Measurements from ENCODE around the gene KCNQ4. TPM values are rescaled to one million over a fixed set of nuclear protein-coding genes. Genes with fewer than 3 reads are reported as not detected.

KCNQ4 gene
- polyA plus RNA-seq, 3 donors, result 0.13 TPM; not detected in 2

- H3K27ac Mint-ChIP-seq, result no peak overlapping the region
- Histone ChIP-seq H3K36me3 (replicated peaks in 1 of 2; ENCODE audit: control insufficient read depth in 1 of 2, insufficient read depth in 2 of 2, low read length in 2 of 2) (no peaks in the 10 kb centered on the region), H3K27ac (ENCODE audit: low read depth in 1 of 2, low read length in 2 of 2) (no peak overlapping the region), H2AFZ (ENCODE audit: insufficient read depth, low read depth, low read length, poor library complexity, severe bottlenecking) (peak overlapping the region; percentile 89), H3K4me1 (ENCODE audit: control insufficient read depth in 1 of 2, insufficient read depth in 2 of 2, low read length in 2 of 2) (peaks cover 18 to 26% of the 10 kb centered on the region in 2 donors), H4K20me1 (ENCODE audit: insufficient read depth, low read length) (no peaks in the 10 kb centered on the region), H3K4me3 (replicated peaks in 1 of 3; ENCODE audit: low read depth in 2 of 3, low read length in 3 of 3) (peak overlapping the region; percentile 31 to 80 (median 40)), H3K79me2 (ENCODE audit: insufficient read depth, low read length) (no peaks in the 10 kb centered on the region), H3K4me2 (replicated peaks; ENCODE audit: extremely low read depth, low read length, poor library complexity, severe bottlenecking) (peak overlapping the region; percentile 94), H3K9ac (ENCODE audit: insufficient read depth, low read length, poor library complexity, severe bottlenecking) (peak overlapping the region; percentile 55), H3K27me3 (ENCODE audit: control insufficient read depth in 2 of 2, insufficient read depth in 2 of 2, low read length in 2 of 2) (no peaks in the 10 kb centered on the region), H3K9me3 (replicated peaks in 1 of 2; ENCODE audit: control insufficient read depth in 1 of 2, insufficient read depth in 1 of 2, low read length in 2 of 2) (no peaks in the 10 kb centered on the region)
- DNase-seq, result no peak
- H3K9me3 Mint-ChIP-seq, result no peaks in the 10 kb centered on the region
- TF ChIP-seq, protein P1, sequence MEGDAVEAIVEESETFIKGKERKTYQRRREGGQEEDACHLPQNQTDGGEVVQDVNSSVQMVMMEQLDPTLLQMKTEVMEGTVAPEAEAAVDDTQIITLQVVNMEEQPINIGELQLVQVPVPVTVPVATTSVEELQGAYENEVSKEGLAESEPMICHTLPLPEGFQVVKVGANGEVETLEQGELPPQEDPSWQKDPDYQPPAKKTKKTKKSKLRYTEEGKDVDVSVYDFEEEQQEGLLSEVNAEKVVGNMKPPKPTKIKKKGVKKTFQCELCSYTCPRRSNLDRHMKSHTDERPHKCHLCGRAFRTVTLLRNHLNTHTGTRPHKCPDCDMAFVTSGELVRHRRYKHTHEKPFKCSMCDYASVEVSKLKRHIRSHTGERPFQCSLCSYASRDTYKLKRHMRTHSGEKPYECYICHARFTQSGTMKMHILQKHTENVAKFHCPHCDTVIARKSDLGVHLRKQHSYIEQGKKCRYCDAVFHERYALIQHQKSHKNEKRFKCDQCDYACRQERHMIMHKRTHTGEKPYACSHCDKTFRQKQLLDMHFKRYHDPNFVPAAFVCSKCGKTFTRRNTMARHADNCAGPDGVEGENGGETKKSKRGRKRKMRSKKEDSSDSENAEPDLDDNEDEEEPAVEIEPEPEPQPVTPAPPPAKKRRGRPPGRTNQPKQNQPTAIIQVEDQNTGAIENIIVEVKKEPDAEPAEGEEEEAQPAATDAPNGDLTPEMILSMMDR (IDR thresholded peaks at IDR 0.05), result no peak
- peaks cover 7 to 13% (median 11%) of the 10 kb centered on the region in 3 donors for H3K27me3 Mint-ChIP-seq (ENCODE audit: low read depth in 3 of 3)
- intact Hi-C loops (cut with micrococcal nuclease), result no loop called here
- peaks cover 30% of the 10 kb centered on the region for H3K4me1 Mint-ChIP-seq
- WGBS (ENCODE audit: insufficient coverage), result 88% methylated on average over 1 of the region's 3 CpGs
- H3K36me3 Mint-ChIP-seq, result no peaks in the 10 kb centered on the region
- peak overlapping the region; percentile 68 to 82 for H3K4me3 Mint-ChIP-seq
These were observed 18.1 kb downstream of the KCNQ4 start for GRCh38 chr1:40801742-40802077.

DNA sequence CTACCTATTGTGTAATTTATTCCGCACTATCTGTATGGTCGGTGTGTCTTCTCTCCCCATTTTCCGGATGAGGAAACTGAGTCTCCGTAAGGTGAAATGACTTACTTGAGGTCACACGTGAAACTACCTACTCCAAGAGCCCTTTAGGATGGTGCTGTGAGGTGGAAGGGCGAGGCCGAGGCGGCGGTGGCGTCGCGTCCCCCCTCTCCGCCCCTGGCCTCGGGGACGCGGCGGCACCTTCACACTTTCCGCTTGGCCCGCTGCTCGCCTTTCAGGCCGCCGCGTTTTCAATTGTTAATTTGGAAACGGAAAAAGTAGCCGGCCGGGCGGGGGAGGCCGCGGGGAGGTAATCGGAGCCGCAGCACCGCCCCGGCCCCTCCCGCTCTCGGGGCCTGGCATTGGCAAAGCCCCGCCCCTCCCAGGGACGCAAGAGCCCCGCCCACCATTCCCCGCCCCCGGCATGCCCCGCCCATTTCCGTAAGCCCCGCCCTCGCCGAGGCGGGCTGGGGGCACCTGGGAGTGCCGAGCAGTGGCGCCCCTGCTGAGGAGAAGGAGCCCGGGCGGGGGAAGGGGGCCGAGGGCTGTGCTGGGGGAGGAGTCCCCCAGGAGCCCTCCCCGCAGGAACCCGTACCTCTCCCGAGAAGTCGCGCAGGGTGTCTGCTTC is 18.6 kb downstream of the KCNQ4 start:
- intact Hi-C loops (cut with micrococcal nuclease), result no loop called here
- 2% methylated on average over 25 of the region's 56 CpGs for WGBS (ENCODE audit: insufficient coverage)
- Mint-ChIP-seq H3K9me3 (no peaks in the 10 kb centered on the region), H3K36me3 (no peaks in the 10 kb centered on the region), H3K4me3 (peak overlapping the region; percentile 68 to 82), H3K27ac (peak overlapping the region in 1 of 7 donors; percentile 83), H3K4me1 (peaks cover 26% of the 10 kb centered on the region), H3K27me3 (ENCODE audit: low read depth in 3 of 3) (peaks cover 7 to 13% (median 13%) of the 10 kb centered on the region in 3 donors)
- peak; percentile 53 to 68 (median 63) for DNase-seq
- no peaks in the 10 kb centered on the region for H3K9me3 ChIP-seq (replicated peaks in 1 of 2; ENCODE audit: control insufficient read depth in 1 of 2, insufficient read depth in 1 of 2, low read length in 2 of 2)
- H3K27ac ChIP-seq (ENCODE audit: low read depth in 1 of 2, low read length in 2 of 2), result no peak overlapping the region
- H3K4me2 ChIP-seq (replicated peaks; ENCODE audit: extremely low read depth, low read length, poor library complexity, severe bottlenecking), result peak overlapping the region; percentile 94
- no peaks in the 10 kb centered on the region for H3K27me3 ChIP-seq (ENCODE audit: control insufficient read depth in 2 of 2, insufficient read depth in 2 of 2, low read length in 2 of 2)
- H2AFZ ChIP-seq (ENCODE audit: insufficient read depth, low read depth, low read length, poor library complexity, severe bottlenecking), result peak overlapping the region; percentile 89
- H4K20me1 ChIP-seq (ENCODE audit: insufficient read depth, low read length), result no peaks in the 10 kb centered on the region
- no peaks in the 10 kb centered on the region for H3K79me2 ChIP-seq (ENCODE audit: insufficient read depth, low read length)
- H3K9ac ChIP-seq (ENCODE audit: insufficient read depth, low read length, poor library complexity, severe bottlenecking), result peak overlapping the region; percentile 55
- TF ChIP-seq, protein P1 (IDR thresholded peaks at IDR 0.05), result no peak
- no peaks in the 10 kb centered on the region for H3K36me3 ChIP-seq (replicated peaks in 1 of 2; ENCODE audit: control insufficient read depth in 1 of 2, insufficient read depth in 2 of 2, low read length in 2 of 2)
- H3K4me3 ChIP-seq (replicated peaks in 1 of 3; ENCODE audit: low read depth in 2 of 3, low read length in 3 of 3), result peak overlapping the region; percentile 31 to 80 (median 40)
- peaks cover 17 to 23% of the 10 kb centered on the region in 2 donors for H3K4me1 ChIP-seq (ENCODE audit: control insufficient read depth in 1 of 2, insufficient read depth in 2 of 2, low read length in 2 of 2)

All from CD14-positive monocyte (primary cell).